Spleen (tissue), 11 donors: ENCODE data around the gene TMEM138. TPM values are rescaled to one million over a fixed set of nuclear protein-coding genes. Genes with fewer than 3 reads are reported as not detected.

ENCODE experiments used
- DNase-seq: peaks from one replicate; pipeline ENCODE4 v3.0.0-alpha.2; 2020
- H3K27ac ChIP-seq, 8 donors: fragments of 200-600 bp; sonication (generic) in 7 of 8; 1 replicate in 4 of 8; 2 replicates in 4 of 8; pipeline versions ENCODE4 v1.5.0 to v1.8.0; 2016 to 2021; ENCODE audit warnings: inconsistent platforms in 4 of 8, mild to moderate bottlenecking in 4 of 8, moderate library complexity in 1 of 8
- H3K27me3 ChIP-seq, 7 donors: fragments of 200-600 bp; sonication (generic) in 6 of 7; replicated peaks in 1 of 7; 1 replicate in 4 of 7; 2 replicates in 3 of 7; pipeline versions ENCODE4 v1.5.0 to v1.8.0; 2016 to 2021; ENCODE audit warnings: inconsistent platforms in 3 of 7, mild to moderate bottlenecking in 1 of 7
- H3K36me3 ChIP-seq, 6 donors: fragments of 200-600 bp; sonication (generic) in 5 of 6; 1 replicate in 4 of 6; 2 replicates in 2 of 6; pipeline versions ENCODE4 v1.5.0 to v1.8.0; 2016 to 2021; ENCODE audit warnings: inconsistent platforms in 2 of 6
- H3K4me1 ChIP-seq, 6 donors: fragments of 200-600 bp; sonication (generic) in 5 of 6; 1 replicate in 3 of 6; 2 replicates in 3 of 6; pipeline versions ENCODE4 v1.5.0 to v1.8.0; 2016 to 2021; ENCODE audit warnings: inconsistent platforms in 3 of 6
- H3K4me3 ChIP-seq, 8 donors: fragments of 200-600 bp; sonication (generic) in 7 of 8; 1 replicate in 4 of 8; 2 replicates in 4 of 8; pipeline versions ENCODE4 v1.5.0 to v1.8.0; 2016 to 2021; ENCODE audit warnings: inconsistent platforms in 4 of 8, mild to moderate bottlenecking in 4 of 8, moderate library complexity in 2 of 8
- H3K9me3 ChIP-seq, 8 donors: fragments of 200-600 bp; sonication (generic) in 7 of 8; 1 replicate in 4 of 8; 2 replicates in 4 of 8; pipeline versions ENCODE4 v1.5.0 to v1.8.0; 2016 to 2021; ENCODE audit warnings: inconsistent platforms in 4 of 8
- CTCF ChIP-seq, 11 experiments: fragments of 200-600 bp in 7 of 11; fragments of 450-650 bp in 4 of 11; sonication (generic) in 4 of 11; IDR thresholded peaks in 8 of 11; conservative IDR thresholded peaks in 3 of 11; 1 replicate in 7 of 11; 2 replicates in 4 of 11; pipeline versions ENCODE4 v1.4.0 to v1.8.0; 2016 to 2021; ENCODE audit warnings: antibody characterized with exemption in 11 of 11, inconsistent platforms in 4 of 11, mild to moderate bottlenecking in 1 of 11
- POLR2A ChIP-seq, 3 donors: fragments of 450-650 bp; IDR thresholded peaks; one replicate each; pipeline ENCODE4 v1.5.1; 2017; ENCODE audit warnings: antibody characterized with exemption in 3 of 3, mild to moderate bottlenecking in 1 of 3
- POLR2AphosphoS5 ChIP-seq, 3 donors: sonication (generic); formaldehyde crosslinking; IDR thresholded peaks; one replicate each; pipeline ENCODE4 v1.5.1; 2017; ENCODE audit warnings: antibody characterized with exemption in 3 of 3
- WGBS, 5 donors: extraction: QIAGEN DNeasy Blood & Tissue Kit in 3 of 5; methylation state at CpG; one replicate each; pipeline versions ENCODE4 v1.1.5 to v1.1.7; 2013 to 2018; 5-methylcytosine and 5-hydroxymethylcytosine counted together
- intact Hi-C: fragments of 100-400 bp; cut with DNase I; formaldehyde crosslinking; loops from one replicate; pipeline ENCODE4 v1.15.0; 2023; ENCODE audit warnings: low total_unique reads
- polyA plus RNA-seq, 3 donors: library from polyadenylated mRNA; stranded (reverse); fragments of 200-250 nt; gene quantifications; one replicate each; pipeline ENCODE4 v1.2.1, GENCODE V29; 2013
- total RNA-seq, 7 donors: library from RNA; depleted of rRNA in 3 of 7; stranded (reverse); fragments of >200 nt in 3 of 7; fragmentation: NEBNext Ultra II Directional in 4 of 7; extraction: Animal tissue kit (Norgen Biotek cat#: 25700) in 4 of 7; gene quantifications; one replicate each; pipeline versions ENCODE4 v1.1.0 to v1.2.1, GENCODE V29; 2016 to 2021
- donor health status: healthy with polysubstance abuse.
- donor health status: DM: no; HTN: no; CAD: no; lungs with moderate emphysema.
- donor health status: DM: no; HTN: no; CAD: no.
- donor health status: Bipolar disorder and iron deficiency.
- donor health status: healthy.
- donor health status: DM: no; HTN: no; CAD: no.
- donor health status: DM: yes; HTN: yes; CAD: no.

TMEM138 gene
- total and polyA plus RNA-seq, 10 donors, result 26.8 to 53.9 (median 42.5) TPM

DNA sequence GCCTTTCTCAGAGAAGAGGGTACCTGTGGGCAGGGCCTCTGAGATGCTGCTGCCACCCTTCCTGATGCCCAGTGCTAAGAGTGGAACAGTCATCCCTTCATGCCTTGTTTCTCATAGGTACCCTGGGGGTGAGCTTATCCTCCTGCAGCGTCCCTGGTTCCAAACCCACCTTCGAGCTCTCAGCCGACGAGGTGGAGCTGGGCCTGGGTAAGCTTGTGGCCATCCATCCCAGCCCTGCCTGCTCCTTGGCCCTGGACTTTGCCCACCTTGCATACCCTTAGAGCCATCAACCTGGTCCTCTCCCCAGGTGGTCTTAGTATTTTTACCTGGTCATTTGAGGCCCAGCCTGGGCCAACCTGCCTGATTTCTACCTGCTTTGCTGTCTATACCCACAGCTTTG is 20.5 kb upstream of the TMEM138 start:
- TF ChIP-seq CTCF (IDR thresholded peaks at IDR 0.05 in 8 of 11, conservative IDR thresholded peaks at IDR 0.05 in 3 of 11), result no peak
- no peak for TF ChIP-seq POLR2A (IDR thresholded peaks at IDR 0.05)
- no peak for TF ChIP-seq POLR2AphosphoS5 (IDR thresholded peaks at IDR 0.05)
- no peak overlapping the region for H3K27ac ChIP-seq
- peaks cover 11 to 40% (median 27%) of the 10 kb centered on the region in 6 donors for H3K4me1 ChIP-seq
- no peaks in the 10 kb centered on the region for H3K9me3 ChIP-seq
- intact Hi-C loops, result no loop called here
- no peak overlapping the region for H3K4me3 ChIP-seq
- H3K27me3 ChIP-seq, result no peaks in the 10 kb centered on the region
- peaks cover 0 to 83% (median 0%) of the 10 kb centered on the region in 6 donors for H3K36me3 ChIP-seq
- WGBS, 5 donors, result 95 to 100% (median 97%) methylated on average over 4 of the region's 4 CpGs
- no peak for DNase-seq

GRCh38 chr11:61342207-61342803 is 19.9 kb upstream of the TMEM138 start:
- DNase-seq, result no peak

GRCh38 chr11:61343792-61344745 is 18.1 kb upstream of the TMEM138 start:
- peak; percentile 57 to 69 (median 67) for TF ChIP-seq POLR2AphosphoS5 (IDR thresholded peaks at IDR 0.05)
- TF ChIP-seq CTCF (IDR thresholded peaks at IDR 0.05 in 8 of 11, conservative IDR thresholded peaks at IDR 0.05 in 3 of 11), result no peak
- Histone ChIP-seq H3K27me3 (no peaks in the 10 kb centered on the region), H3K9me3 (no peaks in the 10 kb centered on the region), H3K4me3 (no peak overlapping the region), H3K36me3 (peaks cover 0 to 90% (median 8%) of the 10 kb centered on the region in 6 donors), H3K4me1 (peaks cover 11 to 55% (median 35%) of the 10 kb centered on the region in 6 donors), H3K27ac (peak overlapping the region; percentile 21 to 87 (median 72))
- peak; percentile 76 for DNase-seq
- WGBS, 5 donors, result 81 to 87% (median 83%) methylated on average over 25 to 29 of the region's 29 CpGs
- intact Hi-C loops, result no loop called here

More at GRCh38 chr11:61342207-61342803, 19.9 kb upstream of the TMEM138 start:
- Histone ChIP-seq H3K9me3 (no peaks in the 10 kb centered on the region), H3K36me3 (peaks cover 0 to 89% (median 0%) of the 10 kb centered on the region in 6 donors), H3K4me3 (no peak overlapping the region), H3K4me1 (peaks cover 8 to 40% (median 28%) of the 10 kb centered on the region in 6 donors), H3K27ac (no peak overlapping the region), H3K27me3 (no peaks in the 10 kb centered on the region)
- TF ChIP-seq POLR2A (IDR thresholded peaks at IDR 0.05), result no peak
- TF ChIP-seq CTCF (IDR thresholded peaks at IDR 0.05 in 8 of 11, conservative IDR thresholded peaks at IDR 0.05 in 3 of 11), result no peak
- TF ChIP-seq POLR2AphosphoS5 (IDR thresholded peaks at IDR 0.05), result no peak
- 71 to 93% (median 86%) methylated on average over 14 to 20 of the region's 20 CpGs for whole genome bisulfite sequencing, 5 donors
- intact Hi-C loops, result no loop called here

- DNase-seq, result no peak
These were observed 17.0 kb upstream of the TMEM138 start for GRCh38 chr11:61345170-61345610.

More at GRCh38 chr11:61345170-61345610, 17.0 kb upstream of the TMEM138 start:
- TF ChIP-seq CTCF (IDR thresholded peaks at IDR 0.05 in 8 of 11, conservative IDR thresholded peaks at IDR 0.05 in 3 of 11), result no peak
- TF ChIP-seq POLR2AphosphoS5 (IDR thresholded peaks at IDR 0.05), result peak in 2 of 3 donors; percentile 20 to 67
- TF ChIP-seq POLR2A (IDR thresholded peaks at IDR 0.05), result no peak
- H3K36me3 ChIP-seq, result peaks cover 0 to 91% (median 20%) of the 10 kb centered on the region in 6 donors
- no peaks in the 10 kb centered on the region for H3K27me3 ChIP-seq
- H3K4me3 ChIP-seq, result no peak overlapping the region
- no peaks in the 10 kb centered on the region for H3K9me3 ChIP-seq
- peaks cover 11 to 66% (median 41%) of the 10 kb centered on the region in 6 donors for H3K4me1 ChIP-seq
- intact Hi-C loops, result no loop called here
- peak overlapping the region; percentile 61 to 87 (median 72) for H3K27ac ChIP-seq
- WGBS, 5 donors, result 73 to 89% (median 76%) methylated on average over 2 to 4 of the region's 4 CpGs
